H1 (cell line): Measurements from ENCODE around the gene OR2AG2.

Source experiments
- BRCA1 ChIP-seq: IDR thresholded peaks from 2 replicates; pipeline ENCODE4 v1.6.1; 2012; ENCODE audit warnings: low read depth, low read length, improper control_type of control experiment
- CEBPB ChIP-seq: IDR thresholded peaks from 2 replicates; pipeline ENCODE4 v1.6.1; 2012; ENCODE audit warnings: low read depth, low read length
- EZH2 ChIP-seq: fragments of 200-600 bp; sonication (generic); IDR thresholded peaks from 2 replicates; pipeline ENCODE4 v1.7.1; 2012; ENCODE audit warnings: low read depth, mild to moderate bottlenecking, moderate library complexity, low read length, inconsistent platforms; ENCODE audit not compliant: severe bottlenecking
- NRF1 ChIP-seq: IDR thresholded peaks from 2 replicates; pipeline ENCODE4 v1.6.1; 2011; ENCODE audit warnings: mild to moderate bottlenecking, low read depth, low read length, improper control_type of control experiment
- POLR2A ChIP-seq, 2 experiments: IDR thresholded peaks; 1 replicate in 1 of 2; 2 replicates in 1 of 2; pipeline ENCODE4 v1.6.1; 2011; ENCODE audit warnings: low read depth in 2 of 2, low read length in 2 of 2, mild to moderate bottlenecking in 2 of 2; ENCODE audit errors: control extremely low read depth in 1 of 2
- RFX5 ChIP-seq: IDR thresholded peaks from 2 replicates; pipeline ENCODE4 v1.6.1; 2011; ENCODE audit warnings: low read depth, low read length, improper control_type of control experiment, borderline replicate concordance
- SIN3A ChIP-seq, 2 experiments: IDR thresholded peaks in 1 of 2; conservative IDR thresholded peaks in 1 of 2; 2 replicates each; pipeline ENCODE4 v1.6.1; 2011 to 2012; ENCODE audit warnings: low read length in 2 of 2, improper control_type of control experiment in 1 of 2, low read depth in 1 of 2, mild to moderate bottlenecking in 1 of 2
- TF ChIP-seq, protein P1 (sequence below): IDR thresholded peaks from 2 replicates; pipeline ENCODE4 v1.6.1; 2012; ENCODE audit warnings: inconsistent platforms
- TF ChIP-seq, protein P2 (sequence below), 3 experiments: IDR thresholded peaks; 1 replicate in 2 of 3; 2 replicates in 1 of 3; pipeline versions ENCODE4 v1.5.1 to v1.6.1; 2011; ENCODE audit warnings: low read length in 3 of 3, mild to moderate bottlenecking in 3 of 3, inconsistent platforms in 2 of 3, low read depth in 1 of 3, moderate library complexity in 1 of 3; ENCODE audit not compliant: insufficient read depth in 1 of 3; ENCODE audit errors: control extremely low read depth in 1 of 3

DNA sequence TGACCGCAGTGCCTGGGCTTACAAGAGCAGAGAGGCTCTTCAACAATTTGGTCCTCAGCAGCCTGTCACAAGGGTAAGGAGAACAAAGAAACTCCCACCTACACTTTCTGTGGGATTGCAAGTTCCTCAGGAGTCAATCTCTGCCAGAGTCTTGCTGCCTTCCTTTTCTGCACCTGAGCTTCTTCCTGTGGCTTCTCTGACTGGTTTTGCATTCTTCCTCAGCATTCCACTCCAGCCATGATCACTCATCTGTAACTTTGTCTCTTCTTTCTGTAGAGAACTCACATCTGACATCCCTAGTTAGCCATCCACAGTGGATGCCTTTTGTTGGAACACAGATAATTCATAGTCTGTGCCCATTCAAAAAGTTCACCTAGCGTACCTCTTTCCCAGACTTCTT is 41.9 kb upstream of the OR2AG2 start:
- TF ChIP-seq SIN3A (conservative IDR thresholded peaks at IDR 0.05 in 1 of 2, IDR thresholded peaks at IDR 0.05 in 1 of 2; ENCODE audit: low read depth in 1 of 2, low read length in 2 of 2) = no peak
- TF ChIP-seq RFX5 = no peak
- no peak for TF ChIP-seq POLR2A (IDR thresholded peaks at IDR 0.05; ENCODE audit: control extremely low read depth in 1 of 2, low read depth in 2 of 2, low read length in 2 of 2)
- TF ChIP-seq, protein P1, sequence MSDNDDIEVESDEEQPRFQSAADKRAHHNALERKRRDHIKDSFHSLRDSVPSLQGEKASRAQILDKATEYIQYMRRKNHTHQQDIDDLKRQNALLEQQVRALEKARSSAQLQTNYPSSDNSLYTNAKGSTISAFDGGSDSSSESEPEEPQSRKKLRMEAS = no peak
- TF ChIP-seq, protein P2, sequence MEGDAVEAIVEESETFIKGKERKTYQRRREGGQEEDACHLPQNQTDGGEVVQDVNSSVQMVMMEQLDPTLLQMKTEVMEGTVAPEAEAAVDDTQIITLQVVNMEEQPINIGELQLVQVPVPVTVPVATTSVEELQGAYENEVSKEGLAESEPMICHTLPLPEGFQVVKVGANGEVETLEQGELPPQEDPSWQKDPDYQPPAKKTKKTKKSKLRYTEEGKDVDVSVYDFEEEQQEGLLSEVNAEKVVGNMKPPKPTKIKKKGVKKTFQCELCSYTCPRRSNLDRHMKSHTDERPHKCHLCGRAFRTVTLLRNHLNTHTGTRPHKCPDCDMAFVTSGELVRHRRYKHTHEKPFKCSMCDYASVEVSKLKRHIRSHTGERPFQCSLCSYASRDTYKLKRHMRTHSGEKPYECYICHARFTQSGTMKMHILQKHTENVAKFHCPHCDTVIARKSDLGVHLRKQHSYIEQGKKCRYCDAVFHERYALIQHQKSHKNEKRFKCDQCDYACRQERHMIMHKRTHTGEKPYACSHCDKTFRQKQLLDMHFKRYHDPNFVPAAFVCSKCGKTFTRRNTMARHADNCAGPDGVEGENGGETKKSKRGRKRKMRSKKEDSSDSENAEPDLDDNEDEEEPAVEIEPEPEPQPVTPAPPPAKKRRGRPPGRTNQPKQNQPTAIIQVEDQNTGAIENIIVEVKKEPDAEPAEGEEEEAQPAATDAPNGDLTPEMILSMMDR (IDR thresholded peaks at IDR 0.05; ENCODE audit: control extremely low read depth in 1 of 3, insufficient read depth in 1 of 3, low read depth in 1 of 3, low read length in 3 of 3) = no peak
- TF ChIP-seq BRCA1 = no peak
- no peak for TF ChIP-seq EZH2
- TF ChIP-seq CEBPB = no peak
- no peak for TF ChIP-seq NRF1
